ENCODE results near the gene USP12.

DNA sequence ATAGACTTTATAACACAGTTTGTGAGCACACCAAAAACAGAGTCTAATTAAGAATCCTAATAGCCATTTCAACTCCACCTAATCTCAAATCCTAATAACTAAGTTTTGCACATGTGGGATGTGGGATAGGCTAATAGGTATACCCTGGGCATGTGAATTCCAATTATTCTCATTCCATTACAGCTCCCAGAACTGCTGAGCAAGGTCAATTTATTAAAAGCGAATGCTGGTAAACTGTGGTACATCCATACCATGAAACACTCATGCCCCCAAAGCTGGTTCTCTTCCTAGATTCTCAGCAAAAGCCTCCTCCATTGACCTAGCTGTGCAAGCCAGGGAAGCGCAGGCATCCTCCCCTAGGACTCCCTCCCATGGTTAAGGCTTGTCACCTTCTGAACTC lies 113.8 kb downstream of the USP12 start:
- TF ChIP-seq, protein P1, sequence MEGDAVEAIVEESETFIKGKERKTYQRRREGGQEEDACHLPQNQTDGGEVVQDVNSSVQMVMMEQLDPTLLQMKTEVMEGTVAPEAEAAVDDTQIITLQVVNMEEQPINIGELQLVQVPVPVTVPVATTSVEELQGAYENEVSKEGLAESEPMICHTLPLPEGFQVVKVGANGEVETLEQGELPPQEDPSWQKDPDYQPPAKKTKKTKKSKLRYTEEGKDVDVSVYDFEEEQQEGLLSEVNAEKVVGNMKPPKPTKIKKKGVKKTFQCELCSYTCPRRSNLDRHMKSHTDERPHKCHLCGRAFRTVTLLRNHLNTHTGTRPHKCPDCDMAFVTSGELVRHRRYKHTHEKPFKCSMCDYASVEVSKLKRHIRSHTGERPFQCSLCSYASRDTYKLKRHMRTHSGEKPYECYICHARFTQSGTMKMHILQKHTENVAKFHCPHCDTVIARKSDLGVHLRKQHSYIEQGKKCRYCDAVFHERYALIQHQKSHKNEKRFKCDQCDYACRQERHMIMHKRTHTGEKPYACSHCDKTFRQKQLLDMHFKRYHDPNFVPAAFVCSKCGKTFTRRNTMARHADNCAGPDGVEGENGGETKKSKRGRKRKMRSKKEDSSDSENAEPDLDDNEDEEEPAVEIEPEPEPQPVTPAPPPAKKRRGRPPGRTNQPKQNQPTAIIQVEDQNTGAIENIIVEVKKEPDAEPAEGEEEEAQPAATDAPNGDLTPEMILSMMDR (conservative IDR thresholded peaks at IDR 0.05; ENCODE audit: low read length), result no peak
- no peak for TF ChIP-seq EZH2phosphoT487 (IDR thresholded peaks at IDR 0.05; ENCODE audit: borderline replicate concordance)

Data from Loucy (cell line).